Esophagus squamous epithelium (tissue), 5 donors: ENCODE measurements around the gene SLC11A2. TPM values are rescaled to one million over a fixed set of nuclear protein-coding genes. Genes with fewer than 3 reads are reported as not detected.

Experiments
- DNase-seq: peaks from one replicate; lab custom pipeline; 2025; lab: John Stamatoyannopoulos, UW
- H3K27ac ChIP-seq, 4 donors: fragments of 200-600 bp; sonication (generic); one replicate each; pipeline ENCODE4 v1.5.1; 2016 to 2019; ENCODE audit warnings: mild to moderate bottlenecking in 1 of 4
- H3K27me3 ChIP-seq, 4 donors: fragments of 200-600 bp; sonication (generic); 1 replicate in 3 of 4; 2 replicates in 1 of 4; pipeline versions ENCODE4 v1.5.1 to v1.6.0; 2017 to 2021; ENCODE audit warnings: antibody characterized with exemption in 1 of 4
- H3K36me3 ChIP-seq, 3 donors: fragments of 200-600 bp; sonication (generic); one replicate each; pipeline ENCODE4 v1.5.1; 2016 to 2019
- H3K4me1 ChIP-seq, 3 donors: fragments of 200-600 bp; sonication (generic); one replicate each; pipeline ENCODE4 v1.5.1; 2017 to 2019
- H3K4me3 ChIP-seq, 4 donors: fragments of 200-600 bp; sonication (generic); 1 replicate in 3 of 4; 2 replicates in 1 of 4; pipeline ENCODE4 v1.5.1; 2016 to 2019; ENCODE audit warnings: mild to moderate bottlenecking in 2 of 4, moderate library complexity in 1 of 4
- H3K9me3 ChIP-seq, 3 donors: fragments of 200-600 bp; sonication (generic); one replicate each; pipeline ENCODE4 v1.5.1; 2016 to 2019
- CTCF ChIP-seq, 6 experiments: fragments of 450-650 bp in 4 of 6; fragments of 200-600 bp in 2 of 6; sonication (generic) in 2 of 6; IDR thresholded peaks; one replicate each; pipeline ENCODE4 v1.5.1; 2016 to 2019; ENCODE audit warnings: antibody characterized with exemption in 6 of 6, mild to moderate bottlenecking in 4 of 6, moderate library complexity in 4 of 6
- POLR2A ChIP-seq, 4 donors: fragments of 450-650 bp; IDR thresholded peaks; one replicate each; pipeline ENCODE4 v1.6.1; 2017; ENCODE audit warnings: antibody characterized with exemption in 4 of 4, mild to moderate bottlenecking in 4 of 4, moderate library complexity in 3 of 4
- WGBS, 2 donors: methylation state at CpG; one replicate each; pipeline ENCODE4 v1.1.5; 2018; 5-methylcytosine and 5-hydroxymethylcytosine counted together
- intact Hi-C: fragments of 100-400 bp; cut with DNase I; formaldehyde crosslinking; loops from one replicate; pipeline ENCODE4 v1.15.0; 2022
- total RNA-seq, 4 donors: library from RNA; depleted of rRNA; stranded (reverse); fragments of >200 nt; gene quantifications; one replicate each; pipeline ENCODE4 v1.1.0, GENCODE V29; 2016
- donor health status: DM: yes; HTN: yes; CAD: no.

Gene SLC11A2
- total RNA-seq, 4 donors from 2014 or later = 23.6 to 78.9 (median 39.9) TPM

DNA sequence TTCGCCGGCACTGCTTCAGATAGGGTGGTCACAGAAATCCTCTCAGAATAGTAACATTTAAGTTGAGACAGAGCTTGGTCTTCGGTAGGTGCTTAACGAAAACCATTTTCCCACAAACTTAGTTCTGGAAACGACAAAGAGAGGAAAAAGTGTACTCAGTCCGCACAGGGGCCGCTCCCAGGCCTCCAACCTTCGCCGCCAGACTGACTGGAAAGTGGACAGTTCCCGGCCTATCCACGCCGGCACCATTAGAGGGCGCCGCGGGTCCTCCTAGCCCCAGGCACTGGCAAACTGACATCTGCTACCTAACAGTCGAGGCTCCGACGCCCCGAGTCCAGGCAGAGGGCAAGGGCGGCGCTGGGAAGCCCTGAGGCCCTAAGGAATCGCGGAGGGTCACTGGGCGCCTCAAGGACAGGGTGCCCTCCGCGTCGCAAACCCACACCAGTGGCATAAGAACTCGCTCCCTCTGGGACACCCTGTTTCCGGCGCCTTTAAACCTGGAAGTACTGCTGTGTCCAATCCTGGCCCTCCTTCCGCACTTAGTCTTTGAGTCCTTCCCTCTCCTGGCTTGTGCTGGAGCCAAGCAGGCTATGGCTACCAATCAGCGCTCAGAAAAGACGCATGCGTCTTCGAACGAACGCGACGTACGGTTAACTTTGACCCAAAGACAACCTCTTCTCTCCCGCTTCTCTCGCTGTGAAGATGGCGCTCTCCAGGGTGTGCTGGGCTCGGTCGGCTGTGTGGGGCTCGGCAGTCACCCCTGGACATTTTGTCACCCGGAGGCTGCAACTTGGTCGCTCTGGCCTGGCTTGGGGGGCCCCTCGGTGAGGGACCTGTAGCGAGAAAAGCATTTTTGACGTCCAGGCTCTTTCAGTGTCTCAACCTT, 21.7 kb upstream of the SLC11A2 start, which contains the start of gene LETMD1:
Gene LETMD1, plus strand, starts transcription at position 673 of the 886 bp plus-strand sequence. Its CDS starts 30 bp downstream, at position 703.
- intact Hi-C loops = no loop called here
- TF ChIP-seq POLR2A (IDR thresholded peaks at IDR 0.05) = peak in 1 of 4 donors; percentile 75
- TF ChIP-seq CTCF (IDR thresholded peaks at IDR 0.05) = peak; percentile 77 to 93 (median 90)
- DNase-seq = peak; percentile 79
- no peaks in the 10 kb centered on the region for H3K27me3 ChIP-seq
- WGBS, 2 donors = 4 to 5% methylated on average over 28 to 30 of the region's 51 CpGs
- H3K9me3 ChIP-seq = no peaks in the 10 kb centered on the region
- peaks cover 6 to 32% (median 16%) of the 10 kb centered on the region in 3 donors for H3K4me1 ChIP-seq
- H3K36me3 ChIP-seq = peaks cover 0 to 30% (median 3%) of the 10 kb centered on the region in 3 donors
- peak within 1 kb of the TSS; percentile 76 to 83 (median 80) for H3K4me3 ChIP-seq
- peak within 1 kb of the TSS; percentile 92 to 99 (median 97) for H3K27ac ChIP-seq

DNA sequence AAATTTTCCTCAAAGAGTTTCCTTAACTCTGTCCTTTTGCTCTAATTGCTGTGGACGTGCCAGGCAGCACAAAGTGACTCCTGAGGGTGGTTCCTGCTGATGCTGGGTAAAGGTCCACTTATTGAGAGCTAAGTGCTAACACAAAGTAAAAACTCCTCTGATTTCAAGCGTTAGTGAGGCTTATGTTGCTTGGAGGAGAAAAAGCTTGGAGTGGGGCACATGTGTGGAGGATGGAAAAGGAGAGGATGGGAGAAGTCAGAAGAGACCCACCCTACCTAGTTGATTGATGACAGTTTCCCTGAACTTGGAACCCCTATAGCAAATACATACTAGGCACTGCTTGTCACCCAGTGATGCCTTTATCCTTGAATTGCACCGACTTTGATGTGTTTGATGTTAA, 10.1 kb upstream of the SLC11A2 start:
- WGBS, 2 donors = 76 to 78% methylated on average over 3 of the region's 3 CpGs
- no peaks in the 10 kb centered on the region for H3K9me3 ChIP-seq
- H3K36me3 ChIP-seq = no peaks in the 10 kb centered on the region
- intact Hi-C loops = no loop called here
- TF ChIP-seq CTCF (IDR thresholded peaks at IDR 0.05) (no peak), POLR2A (IDR thresholded peaks at IDR 0.05) (no peak)
- DNase-seq = no peak
- H3K4me3 ChIP-seq = no peak overlapping the region
- H3K27me3 ChIP-seq = no peaks in the 10 kb centered on the region
- H3K27ac ChIP-seq = no peak overlapping the region
- peaks cover 0 to 20% (median 0%) of the 10 kb centered on the region in 3 donors for H3K4me1 ChIP-seq

DNA sequence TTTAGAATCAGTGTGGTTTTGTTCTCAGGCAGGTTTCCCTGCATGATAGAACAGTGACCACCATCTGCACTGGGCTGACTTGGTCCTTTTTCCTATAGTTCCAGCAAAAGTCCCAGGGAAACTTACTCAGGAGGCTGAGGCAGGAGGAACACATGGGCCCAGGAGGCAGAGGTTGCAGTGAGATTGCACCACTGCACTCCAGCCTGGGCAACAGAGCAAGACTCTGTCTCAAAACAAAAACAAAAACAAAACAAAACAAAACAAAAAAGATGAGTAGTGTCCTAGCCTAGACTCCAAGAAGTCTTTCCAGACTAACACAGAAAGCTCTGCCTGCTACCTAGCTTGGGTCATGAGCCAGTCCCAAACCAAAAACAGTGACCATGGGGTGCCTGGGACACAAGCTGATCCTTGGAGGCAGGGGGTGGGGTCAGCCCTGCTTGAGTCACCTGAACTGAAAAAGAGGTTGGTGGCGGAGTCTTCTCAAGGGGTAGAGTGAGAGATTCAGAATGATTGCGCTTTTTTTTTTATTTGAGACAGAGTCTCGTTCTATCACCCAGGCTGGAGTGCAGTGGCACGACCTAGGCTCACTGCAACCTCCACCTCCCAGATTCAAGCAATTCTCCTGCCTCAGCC, 7.4 kb upstream of the SLC11A2 start:
- intact Hi-C loops = no loop called here
- no peak for TF ChIP-seq CTCF (IDR thresholded peaks at IDR 0.05)
- 85 to 96% methylated on average over 4 of the region's 4 CpGs for WGBS, 2 donors
- Histone ChIP-seq H3K4me1 (peaks cover 0 to 12% (median 5%) of the 10 kb centered on the region in 3 donors), H3K27ac (no peak overlapping the region), H3K4me3 (no peak overlapping the region), H3K27me3 (peaks cover 0 to 5% (median 0%) of the 10 kb centered on the region in 4 donors), H3K36me3 (no peaks in the 10 kb centered on the region), H3K9me3 (no peaks in the 10 kb centered on the region)
- no peak for DNase-seq

DNA sequence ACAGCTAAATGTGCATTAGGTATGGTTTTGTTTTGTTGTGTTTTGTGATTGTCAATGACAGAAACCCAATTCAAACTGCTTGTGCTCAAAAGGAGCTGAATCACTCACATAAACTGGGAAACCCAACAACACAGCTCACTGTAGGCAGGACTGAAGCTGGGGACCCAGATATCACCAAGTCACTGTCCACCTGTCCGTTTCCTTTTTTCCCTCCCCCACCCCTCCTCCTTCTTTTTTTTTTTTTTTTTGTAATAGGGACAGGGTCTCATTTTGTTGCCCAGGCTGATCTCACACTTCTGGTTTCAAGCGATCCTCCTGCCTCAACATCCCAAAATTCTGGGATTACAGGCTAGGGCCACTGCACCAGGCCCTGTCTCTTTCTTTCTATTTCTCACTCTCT, 6.9 kb upstream of the SLC11A2 start:
- no peak for TF ChIP-seq CTCF (IDR thresholded peaks at IDR 0.05)
- TF ChIP-seq POLR2A (IDR thresholded peaks at IDR 0.05) = no peak
- WGBS, 2 donors = 72 to 73% methylated on average over 2 of the region's 2 CpGs
- no peak overlapping the region for H3K27ac ChIP-seq
- DNase-seq = no peak
- H3K4me3 ChIP-seq = no peak overlapping the region
- no peaks in the 10 kb centered on the region for H3K9me3 ChIP-seq
- no peaks in the 10 kb centered on the region for H3K36me3 ChIP-seq
- intact Hi-C loops = no loop called here
- H3K27me3 ChIP-seq = peaks cover 0 to 5% (median 0%) of the 10 kb centered on the region in 4 donors
- H3K4me1 ChIP-seq = peaks cover 0 to 12% (median 8%) of the 10 kb centered on the region in 3 donors

- Histone ChIP-seq H3K36me3 (no peaks in the 10 kb centered on the region), H3K27me3 (peaks cover 0 to 5% (median 0%) of the 10 kb centered on the region in 4 donors), H3K9me3 (no peaks in the 10 kb centered on the region), H3K4me3 (peak overlapping the region in 1 of 4 donors; percentile 7), H3K27ac (peak overlapping the region in 2 of 4 donors; percentile 3 to 6), H3K4me1 (peaks cover 11 to 50% (median 12%) of the 10 kb centered on the region in 3 donors)
- intact Hi-C loops = no loop called here
- 23 to 25% methylated on average over 5 of the region's 5 CpGs for WGBS, 2 donors
- no peak for TF ChIP-seq POLR2A (IDR thresholded peaks at IDR 0.05)
- TF ChIP-seq CTCF (IDR thresholded peaks at IDR 0.05) = no peak
- no peak for DNase-seq
These were observed 2.6 kb upstream of the SLC11A2 start for GRCh38 chr12:51028813-51029150.
